AG09319 (cell line): ENCODE results near the gene CEP70.
"Not testable (repeated sequence)": the region's sequence is repeated elsewhere in the genome, so short reads cannot be mapped to it uniquely, and the experiment has no call there.

ENCODE experiments used
- DNase-seq: peaks from one replicate; pipeline ENCODE4 v3.0.0-alpha.2; 2010; ENCODE audit warnings: low read depth; ENCODE audit errors: extremely low read depth
- TF ChIP-seq, protein P1 (sequence below): IDR thresholded peaks from 2 replicates; pipeline ENCODE4 v1.5.1; 2011; ENCODE audit warnings: low read depth, mild to moderate bottlenecking, inconsistent platforms, low read length, moderate library complexity

The CEP70 gene

DNA sequence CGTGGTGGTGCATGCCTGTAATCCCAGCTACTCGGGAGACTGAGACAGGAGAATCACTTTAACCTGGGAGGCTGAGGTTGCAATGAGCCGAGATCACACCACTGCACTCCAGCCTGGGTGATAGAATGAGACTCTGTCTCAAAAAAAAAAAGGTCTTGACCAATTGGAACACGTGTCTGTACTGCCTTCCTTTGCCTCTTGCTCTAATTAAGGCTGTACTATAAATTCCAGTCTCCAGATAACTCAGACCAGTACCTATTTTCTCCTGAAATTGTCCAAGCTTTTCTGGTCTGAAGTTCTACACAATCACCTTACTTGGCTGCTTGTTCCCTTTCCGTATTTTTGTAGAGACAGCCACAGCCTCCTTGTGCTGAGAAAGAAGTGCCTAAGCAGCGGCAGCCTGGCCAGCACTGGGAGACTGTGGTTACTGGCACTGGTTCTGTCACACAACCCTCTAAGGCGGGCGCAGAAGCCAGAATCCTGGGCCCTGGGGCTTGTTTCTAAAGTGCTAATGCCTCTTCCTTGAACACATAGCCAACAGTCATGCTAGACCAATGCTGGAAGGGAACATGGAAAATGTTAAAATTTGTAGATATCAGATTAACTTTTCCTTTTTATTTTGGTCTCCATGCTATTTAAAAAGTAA, 6.2 kb upstream of the CEP70 start:
- TF ChIP-seq, protein P1, sequence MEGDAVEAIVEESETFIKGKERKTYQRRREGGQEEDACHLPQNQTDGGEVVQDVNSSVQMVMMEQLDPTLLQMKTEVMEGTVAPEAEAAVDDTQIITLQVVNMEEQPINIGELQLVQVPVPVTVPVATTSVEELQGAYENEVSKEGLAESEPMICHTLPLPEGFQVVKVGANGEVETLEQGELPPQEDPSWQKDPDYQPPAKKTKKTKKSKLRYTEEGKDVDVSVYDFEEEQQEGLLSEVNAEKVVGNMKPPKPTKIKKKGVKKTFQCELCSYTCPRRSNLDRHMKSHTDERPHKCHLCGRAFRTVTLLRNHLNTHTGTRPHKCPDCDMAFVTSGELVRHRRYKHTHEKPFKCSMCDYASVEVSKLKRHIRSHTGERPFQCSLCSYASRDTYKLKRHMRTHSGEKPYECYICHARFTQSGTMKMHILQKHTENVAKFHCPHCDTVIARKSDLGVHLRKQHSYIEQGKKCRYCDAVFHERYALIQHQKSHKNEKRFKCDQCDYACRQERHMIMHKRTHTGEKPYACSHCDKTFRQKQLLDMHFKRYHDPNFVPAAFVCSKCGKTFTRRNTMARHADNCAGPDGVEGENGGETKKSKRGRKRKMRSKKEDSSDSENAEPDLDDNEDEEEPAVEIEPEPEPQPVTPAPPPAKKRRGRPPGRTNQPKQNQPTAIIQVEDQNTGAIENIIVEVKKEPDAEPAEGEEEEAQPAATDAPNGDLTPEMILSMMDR: no peak
- no peak for DNase-seq

DNA sequence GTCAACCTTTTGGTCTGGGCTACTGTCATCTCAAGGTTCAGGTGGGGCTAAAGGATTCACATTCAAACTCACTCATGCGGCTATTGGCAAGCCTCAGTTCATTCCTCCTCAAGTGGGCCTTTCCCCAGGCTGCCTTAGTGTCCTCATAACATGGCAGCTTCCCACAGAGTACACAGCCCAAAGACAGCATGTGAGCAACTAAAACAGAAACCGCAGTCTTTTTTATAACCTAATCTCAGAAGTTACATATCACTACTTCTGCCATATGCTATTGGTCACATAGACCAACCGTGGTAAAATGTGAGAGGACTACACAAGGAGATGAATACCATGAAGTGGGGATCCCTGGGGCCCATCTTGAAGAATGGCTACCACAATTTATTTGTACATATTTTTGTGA, 4.5 kb upstream of the CEP70 start:
- TF ChIP-seq, protein P1: no peak
- DNase-seq: no peak

DNA sequence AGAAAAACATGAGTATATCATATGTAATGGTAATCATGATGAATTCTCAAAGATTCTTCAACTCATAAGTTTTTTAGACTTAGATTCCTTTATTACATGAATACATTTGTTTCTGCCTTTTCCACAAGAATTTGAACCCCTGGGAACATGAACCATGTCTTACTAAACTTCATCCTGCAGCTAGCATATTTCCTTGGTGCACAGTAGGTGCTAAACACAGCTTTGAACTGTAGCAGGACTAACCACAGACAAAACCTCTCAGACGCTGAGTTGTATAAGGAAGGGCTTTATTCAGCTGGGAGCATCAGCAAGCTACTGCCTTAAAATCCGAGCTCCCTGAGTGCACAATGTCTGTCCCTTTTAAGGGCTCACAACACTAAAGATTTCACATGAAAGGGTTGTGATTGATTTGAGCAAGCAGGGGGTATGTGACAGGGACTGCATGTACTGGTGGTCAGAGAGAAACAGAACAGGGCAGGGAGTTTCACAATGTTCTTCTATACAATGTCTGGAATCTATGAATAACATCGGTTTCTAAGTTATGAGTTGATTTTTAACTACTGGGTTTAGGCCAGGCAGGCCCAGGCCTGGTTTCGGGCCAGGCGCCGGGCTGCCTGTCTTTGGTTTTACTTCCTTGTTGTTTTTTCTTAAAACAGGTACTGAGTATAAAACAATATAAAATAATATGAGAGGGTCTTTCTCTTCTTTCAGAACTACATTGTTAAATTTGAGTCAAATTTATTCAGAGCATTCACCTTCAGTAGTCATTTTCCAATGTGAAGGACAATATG, 3.3 kb upstream of the CEP70 start:
- DNase-seq: not testable (repeated sequence)

DNA sequence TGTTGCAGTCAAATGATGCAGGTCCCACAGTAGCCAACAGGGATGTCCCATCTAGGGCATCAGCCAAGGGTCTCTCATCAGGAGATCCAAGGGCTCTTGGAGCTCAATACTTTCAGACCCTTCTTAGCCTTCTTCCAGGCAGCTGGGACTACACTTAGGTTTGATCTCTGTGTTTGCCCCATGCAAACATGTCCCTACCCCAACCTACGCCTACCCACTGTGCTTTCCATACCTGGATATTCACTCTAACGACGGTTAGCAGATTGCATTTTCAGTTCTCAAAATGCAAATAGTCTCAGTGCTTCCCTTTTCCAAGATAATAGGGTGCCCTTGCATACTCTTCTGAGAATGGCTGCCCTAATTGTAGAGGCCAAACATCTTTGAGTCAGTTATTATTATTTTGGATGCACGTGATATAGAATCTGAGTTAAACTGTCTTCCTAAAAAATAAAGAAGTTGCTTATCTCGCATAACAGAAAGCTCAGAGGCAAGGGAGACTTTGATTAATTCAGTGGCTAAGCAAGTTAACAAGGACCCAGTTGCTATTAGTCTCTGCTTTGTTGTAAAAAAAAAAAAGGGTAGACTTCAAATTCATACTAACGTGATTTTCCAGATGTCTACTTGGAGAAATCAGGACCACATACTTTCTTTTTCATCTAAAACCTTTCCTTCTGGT, 1.0 kb upstream of the CEP70 start:
- no peak for DNase-seq
- TF ChIP-seq, protein P1: no peak

- TF ChIP-seq, protein P1: no peak
- no peak for DNase-seq
These were observed 441 bp downstream of the CEP70 start for GRCh38 chr3:138593488-138594149.

- DNase-seq: no peak
- TF ChIP-seq, protein P1: no peak
These were observed 2.7 kb downstream of the CEP70 start for GRCh38 chr3:138591392-138591791.

- TF ChIP-seq, protein P1: no peak
- DNase-seq: no peak
These were observed 5.6 kb downstream of the CEP70 start for GRCh38 chr3:138588445-138588844.
